SK-N-SH (cell line): Measurements from ENCODE around the gene UBE3B. TPM values are rescaled to one million over a fixed set of nuclear protein-coding genes. Genes with fewer than 3 reads are reported as not detected.

ENCODE experiments used
- CTCF ChIA-PET: fragments of 300-600, 350-600 bp; formaldehyde crosslinking; extraction: SDS; loops from one replicate; lab custom pipeline; 2021; lab: Yijun Ruan, JAX
- POLR2A ChIA-PET: fragments of 350-600 bp; sonication (Branson Sonifier 250); formaldehyde crosslinking; extraction: SDS; loops from one replicate; lab custom pipeline; 2020; ENCODE audit warnings: antibody characterized with exemption, inconsistent platforms; lab: Yijun Ruan, JAX
- DNase-seq: peaks from one replicate; pipeline ENCODE4 v3.0.0; 2012
- H2AFZ ChIP-seq: fragments of 200-600 bp; sonication (generic); 2 replicates; pipeline ENCODE4 v1.8.1; 2016; ENCODE audit warnings: antibody characterized with exemption, mild to moderate bottlenecking, low read depth
- H3F3A ChIP-seq: fragments of 200-600 bp; sonication (generic); replicated peaks from 2 replicates; pipeline ENCODE3; 2016; ENCODE audit warnings: antibody characterized with exemption, mild to moderate bottlenecking; ENCODE audit not compliant: insufficient read depth
- H3K27ac ChIP-seq, 2 experiments: fragments of 200-500 bp in 1 of 2; fragments of 200-600 bp in 1 of 2; sonication (Bioruptor generic) in 1 of 2; sonication (generic), shearing (Covaris generic) in 1 of 2; 2 replicates each; pipeline versions ENCODE4 v1.5.1 to v1.6.1; 2014 to 2016; ENCODE audit warnings: low read depth in 2 of 2, inconsistent platforms in 1 of 2, low read length in 1 of 2, mild to moderate bottlenecking in 1 of 2, mixed read lengths in 1 of 2
- H3K27me3 ChIP-seq: fragments of 200-600 bp; sonication (generic), shearing (Covaris generic); 2 replicates; pipeline ENCODE4 v1.6.1; 2016; ENCODE audit warnings: mixed run types; ENCODE audit not compliant: insufficient read depth
- H3K36me3 ChIP-seq, 2 experiments: fragments of 200-500 bp in 1 of 2; fragments of 200-600 bp in 1 of 2; sonication (Bioruptor generic) in 1 of 2; sonication (generic) in 1 of 2; replicated peaks in 1 of 2; 2 replicates each; pipeline versions ENCODE3 to v1.5.1; 2014 to 2016; ENCODE audit warnings: low read length in 1 of 2, mild to moderate bottlenecking in 1 of 2; ENCODE audit not compliant: insufficient read depth in 2 of 2, control insufficient read depth in 1 of 2
- H3K4me1 ChIP-seq, 2 experiments: fragments of 200-500 bp in 1 of 2; fragments of 200-600 bp in 1 of 2; sonication (Bioruptor generic) in 1 of 2; sonication (generic), shearing (Covaris generic) in 1 of 2; 2 replicates each; pipeline versions ENCODE4 v1.5.1 to v1.6.1; 2014 to 2016; ENCODE audit warnings: low read depth in 1 of 2, low read length in 1 of 2, mixed run types in 1 of 2; ENCODE audit not compliant: insufficient read depth in 2 of 2, control insufficient read depth in 1 of 2
- H3K4me2 ChIP-seq: fragments of 200-600 bp; sonication (generic), shearing (Covaris generic); 2 replicates; pipeline ENCODE4 v1.6.1; 2017; ENCODE audit warnings: mixed run types
- H3K4me3 ChIP-seq, 2 experiments: fragments of 200-500 bp in 1 of 2; fragments of 200-600 bp in 1 of 2; sonication (Bioruptor generic) in 1 of 2; sonication (generic), shearing (Covaris generic) in 1 of 2; 2 replicates each; pipeline versions ENCODE4 v1.5.1 to v1.8.1; 2014 to 2016; ENCODE audit warnings: low read depth in 2 of 2, inconsistent platforms in 1 of 2, low read length in 1 of 2, mild to moderate bottlenecking in 1 of 2, mixed read lengths in 1 of 2, moderate library complexity in 1 of 2
- H3K79me2 ChIP-seq: fragments of 200-600 bp; sonication (generic); 2 replicates; pipeline ENCODE4 v1.8.1; 2017; ENCODE audit warnings: mild to moderate bottlenecking; ENCODE audit not compliant: insufficient read depth
- H3K9ac ChIP-seq: fragments of 200-600 bp; sonication (generic); 2 replicates; pipeline ENCODE4 v1.6.1; 2017; ENCODE audit warnings: mixed run types
- H3K9me2 ChIP-seq: fragments of 200-600 bp; sonication (generic); 2 replicates; pipeline ENCODE4 v1.6.1; 2017; ENCODE audit warnings: mixed run types
- H3K9me3 ChIP-seq: fragments of 200-600 bp; sonication (generic); 2 replicates; pipeline ENCODE4 v1.6.1; 2017; ENCODE audit warnings: mixed run types, mild to moderate bottlenecking, moderate library complexity
- H4K20me1 ChIP-seq: fragments of 200-600 bp; sonication (generic); 2 replicates; pipeline ENCODE4 v1.6.1; 2017; ENCODE audit warnings: mild to moderate bottlenecking, mixed run types; ENCODE audit not compliant: insufficient read depth
- CHD2 ChIP-seq: fragments of 150-350 bp; IDR thresholded peaks from 2 replicates; pipeline ENCODE4 v1.6.1; 2018; ENCODE audit warnings: low read length; ENCODE audit not compliant: partially characterized antibody
- EZH2phosphoT487 ChIP-seq: fragments of 200-600 bp; sonication (generic); IDR thresholded peaks from 2 replicates; pipeline ENCODE4 v1.6.1; 2017; ENCODE audit warnings: low read depth, mixed run types, mild to moderate bottlenecking, antibody characterized with exemption, moderate library complexity, borderline replicate concordance
- GATA2 ChIP-seq: sonication (generic); formaldehyde crosslinking; IDR thresholded peaks from 2 replicates; pipeline ENCODE4 v1.5.0; 2020; ENCODE audit warnings: mild to moderate bottlenecking, missing genetic modification reagents
- JUND ChIP-seq: IDR thresholded peaks from 2 replicates; pipeline ENCODE4 v1.4.0; 2012
- MEF2A ChIP-seq: IDR thresholded peaks from 2 replicates; pipeline ENCODE4 v1.4.0; 2012; ENCODE audit warnings: low read depth, borderline replicate concordance
- MXI1 ChIP-seq: IDR thresholded peaks from 2 replicates; pipeline ENCODE4 v1.6.1; 2012; ENCODE audit warnings: mild to moderate bottlenecking, low read depth, low read length, improper control_type of control experiment
- POLR2AphosphoS5 ChIP-seq: IDR thresholded peaks from 2 replicates; pipeline ENCODE4 v1.6.1; 2012; ENCODE audit warnings: low read depth, low read length
- RAD21 ChIP-seq: IDR thresholded peaks from 2 replicates; pipeline ENCODE4 v1.6.1; 2012; ENCODE audit warnings: mild to moderate bottlenecking, low read length
- RXRA ChIP-seq: IDR thresholded peaks from 2 replicates; pipeline ENCODE4 v1.4.0; 2012; ENCODE audit warnings: low read depth, mild to moderate bottlenecking, borderline replicate concordance
- SIN3A ChIP-seq: IDR thresholded peaks from 2 replicates; pipeline ENCODE4 v1.6.1; 2012; ENCODE audit warnings: low read depth, mild to moderate bottlenecking, low read length, moderate library complexity, borderline replicate concordance
- YY1 ChIP-seq: IDR thresholded peaks from 2 replicates; pipeline ENCODE4 v1.4.0; 2012; ENCODE audit warnings: low read depth, mild to moderate bottlenecking
- WGBS: methylation state at CpG from one replicate; pipeline ENCODE4 v1.1.6; 2017; ENCODE audit warnings: low lambda C conversion rate; 5-methylcytosine and 5-hydroxymethylcytosine counted together
- polyA plus RNA-seq, 3 experiments: library from polyadenylated mRNA; depleted of rRNA; stranded (reverse); fragments of >200 nt; gene quantifications; 2 replicates each; pipeline ENCODE4 v1.2.3, GENCODE V29; 2012
- TF ChIP-seq, protein P1 (sequence below): IDR thresholded peaks from 2 replicates; pipeline ENCODE4 v1.6.1; 2012; ENCODE audit warnings: mild to moderate bottlenecking, low read depth, low read length, moderate library complexity
- TF ChIP-seq, protein P2 (sequence below): IDR thresholded peaks from 2 replicates; pipeline ENCODE4 v1.4.0; 2012; ENCODE audit warnings: low read depth, borderline replicate concordance
- TF ChIP-seq, protein P3 (sequence below): fragments of 150-350 bp; IDR thresholded peaks from 2 replicates; pipeline ENCODE4 v1.6.1; 2017; ENCODE audit warnings: antibody characterized with exemption, low read length, low read depth, borderline replicate concordance
- TF ChIP-seq, protein P4 (sequence below): fragments of 150-350 bp; IDR thresholded peaks from 2 replicates; pipeline ENCODE4 v1.6.1; 2016; ENCODE audit warnings: mild to moderate bottlenecking, low read depth, low read length
- TF ChIP-seq, protein P5 (sequence below): IDR thresholded peaks from 2 replicates; pipeline ENCODE4; 2012

UBE3B gene
- polyA plus RNA-seq, 1 of the 3 experiments (the other 2 are of a cell fraction): 28.6 TPM

DNA sequence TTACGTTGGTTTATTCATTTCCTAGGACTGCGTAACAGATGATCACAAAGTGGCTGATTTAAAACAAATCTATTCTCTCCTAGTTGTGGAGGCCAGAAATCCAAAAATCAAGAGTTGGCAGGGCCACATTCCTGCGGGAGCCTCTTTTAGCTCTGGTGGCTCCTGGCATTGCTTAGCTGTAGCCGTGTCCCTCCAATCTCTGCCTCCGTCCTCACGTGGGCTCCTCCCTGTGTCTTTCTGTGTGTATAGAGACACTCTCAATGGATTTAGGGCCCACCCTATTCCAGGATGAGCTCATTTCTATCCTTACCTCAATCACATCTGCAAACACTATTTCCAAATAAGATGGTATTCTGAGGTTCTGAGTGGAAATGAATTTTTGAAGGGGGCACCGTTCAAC, 42.9 kb upstream of the UBE3B start (continued):
- TF ChIP-seq, protein P1, sequence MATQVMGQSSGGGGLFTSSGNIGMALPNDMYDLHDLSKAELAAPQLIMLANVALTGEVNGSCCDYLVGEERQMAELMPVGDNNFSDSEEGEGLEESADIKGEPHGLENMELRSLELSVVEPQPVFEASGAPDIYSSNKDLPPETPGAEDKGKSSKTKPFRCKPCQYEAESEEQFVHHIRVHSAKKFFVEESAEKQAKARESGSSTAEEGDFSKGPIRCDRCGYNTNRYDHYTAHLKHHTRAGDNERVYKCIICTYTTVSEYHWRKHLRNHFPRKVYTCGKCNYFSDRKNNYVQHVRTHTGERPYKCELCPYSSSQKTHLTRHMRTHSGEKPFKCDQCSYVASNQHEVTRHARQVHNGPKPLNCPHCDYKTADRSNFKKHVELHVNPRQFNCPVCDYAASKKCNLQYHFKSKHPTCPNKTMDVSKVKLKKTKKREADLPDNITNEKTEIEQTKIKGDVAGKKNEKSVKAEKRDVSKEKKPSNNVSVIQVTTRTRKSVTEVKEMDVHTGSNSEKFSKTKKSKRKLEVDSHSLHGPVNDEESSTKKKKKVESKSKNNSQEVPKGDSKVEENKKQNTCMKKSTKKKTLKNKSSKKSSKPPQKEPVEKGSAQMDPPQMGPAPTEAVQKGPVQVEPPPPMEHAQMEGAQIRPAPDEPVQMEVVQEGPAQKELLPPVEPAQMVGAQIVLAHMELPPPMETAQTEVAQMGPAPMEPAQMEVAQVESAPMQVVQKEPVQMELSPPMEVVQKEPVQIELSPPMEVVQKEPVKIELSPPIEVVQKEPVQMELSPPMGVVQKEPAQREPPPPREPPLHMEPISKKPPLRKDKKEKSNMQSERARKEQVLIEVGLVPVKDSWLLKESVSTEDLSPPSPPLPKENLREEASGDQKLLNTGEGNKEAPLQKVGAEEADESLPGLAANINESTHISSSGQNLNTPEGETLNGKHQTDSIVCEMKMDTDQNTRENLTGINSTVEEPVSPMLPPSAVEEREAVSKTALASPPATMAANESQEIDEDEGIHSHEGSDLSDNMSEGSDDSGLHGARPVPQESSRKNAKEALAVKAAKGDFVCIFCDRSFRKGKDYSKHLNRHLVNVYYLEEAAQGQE: no peak
- TF ChIP-seq YY1 (no peak), RAD21 (no peak), JUND (no peak)
- TF ChIP-seq, all 33 proteins: peak for 0

DNA sequence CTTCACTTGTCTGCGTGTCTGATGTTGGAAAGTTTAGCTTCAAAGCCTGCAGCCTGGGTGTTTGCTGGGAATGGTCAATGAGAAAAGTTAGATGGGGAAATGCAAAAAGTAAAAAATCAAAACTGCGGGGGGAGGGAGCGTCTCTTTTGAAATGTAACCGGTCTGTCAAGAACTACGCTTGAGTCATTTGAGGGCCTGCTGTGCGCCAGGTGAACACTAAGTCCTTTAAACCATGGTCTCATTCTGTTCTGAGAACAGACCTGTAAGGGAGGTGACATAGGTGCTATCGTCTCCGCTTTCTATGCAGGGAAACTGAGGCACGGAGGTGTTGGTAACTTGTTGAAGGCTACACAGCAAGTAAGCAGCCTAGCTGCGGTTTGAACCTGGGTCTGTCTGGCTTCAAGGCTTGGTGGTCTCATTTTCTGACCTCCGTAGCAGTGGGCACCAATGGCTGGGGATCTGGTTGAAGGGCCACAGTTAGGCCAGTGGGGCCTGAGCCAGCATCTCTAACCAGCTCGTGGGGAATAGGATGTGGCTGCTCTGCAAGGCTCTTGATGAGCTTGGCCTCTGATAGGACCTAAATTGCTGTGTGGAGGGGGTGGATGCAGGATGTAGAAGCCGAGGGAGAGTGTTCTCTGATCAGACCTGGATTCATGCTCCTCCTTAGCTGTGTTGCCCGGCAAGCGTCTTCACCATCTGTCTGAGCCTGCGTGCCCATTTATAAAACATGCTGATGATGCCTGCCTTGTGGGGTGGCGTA, 41.8 kb upstream of the UBE3B start:
- POLR2A ChIA-PET: no interaction called here
- 90% methylated on average over 16 of the region's 17 CpGs for WGBS
- no peaks in the 10 kb centered on the region for H3F3A ChIP-seq
- TF ChIP-seq RXRA: no peak
- TF ChIP-seq, protein P2, sequence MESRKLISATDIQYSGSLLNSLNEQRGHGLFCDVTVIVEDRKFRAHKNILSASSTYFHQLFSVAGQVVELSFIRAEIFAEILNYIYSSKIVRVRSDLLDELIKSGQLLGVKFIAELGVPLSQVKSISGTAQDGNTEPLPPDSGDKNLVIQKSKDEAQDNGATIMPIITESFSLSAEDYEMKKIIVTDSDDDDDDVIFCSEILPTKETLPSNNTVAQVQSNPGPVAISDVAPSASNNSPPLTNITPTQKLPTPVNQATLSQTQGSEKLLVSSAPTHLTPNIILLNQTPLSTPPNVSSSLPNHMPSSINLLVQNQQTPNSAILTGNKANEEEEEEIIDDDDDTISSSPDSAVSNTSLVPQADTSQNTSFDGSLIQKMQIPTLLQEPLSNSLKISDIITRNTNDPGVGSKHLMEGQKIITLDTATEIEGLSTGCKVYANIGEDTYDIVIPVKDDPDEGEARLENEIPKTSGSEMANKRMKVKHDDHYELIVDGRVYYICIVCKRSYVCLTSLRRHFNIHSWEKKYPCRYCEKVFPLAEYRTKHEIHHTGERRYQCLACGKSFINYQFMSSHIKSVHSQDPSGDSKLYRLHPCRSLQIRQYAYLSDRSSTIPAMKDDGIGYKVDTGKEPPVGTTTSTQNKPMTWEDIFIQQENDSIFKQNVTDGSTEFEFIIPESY: no peak
- no peak for TF ChIP-seq YY1
- no peak for TF ChIP-seq MEF2A
- no peak for TF ChIP-seq GATA2 (CRISPR knock-in tag)
- TF ChIP-seq, protein P3, sequence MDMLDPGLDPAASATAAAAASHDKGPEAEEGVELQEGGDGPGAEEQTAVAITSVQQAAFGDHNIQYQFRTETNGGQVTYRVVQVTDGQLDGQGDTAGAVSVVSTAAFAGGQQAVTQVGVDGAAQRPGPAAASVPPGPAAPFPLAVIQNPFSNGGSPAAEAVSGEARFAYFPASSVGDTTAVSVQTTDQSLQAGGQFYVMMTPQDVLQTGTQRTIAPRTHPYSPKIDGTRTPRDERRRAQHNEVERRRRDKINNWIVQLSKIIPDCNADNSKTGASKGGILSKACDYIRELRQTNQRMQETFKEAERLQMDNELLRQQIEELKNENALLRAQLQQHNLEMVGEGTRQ: no peak
- TF ChIP-seq EZH2phosphoT487: no peak
- TF ChIP-seq, protein P4, sequence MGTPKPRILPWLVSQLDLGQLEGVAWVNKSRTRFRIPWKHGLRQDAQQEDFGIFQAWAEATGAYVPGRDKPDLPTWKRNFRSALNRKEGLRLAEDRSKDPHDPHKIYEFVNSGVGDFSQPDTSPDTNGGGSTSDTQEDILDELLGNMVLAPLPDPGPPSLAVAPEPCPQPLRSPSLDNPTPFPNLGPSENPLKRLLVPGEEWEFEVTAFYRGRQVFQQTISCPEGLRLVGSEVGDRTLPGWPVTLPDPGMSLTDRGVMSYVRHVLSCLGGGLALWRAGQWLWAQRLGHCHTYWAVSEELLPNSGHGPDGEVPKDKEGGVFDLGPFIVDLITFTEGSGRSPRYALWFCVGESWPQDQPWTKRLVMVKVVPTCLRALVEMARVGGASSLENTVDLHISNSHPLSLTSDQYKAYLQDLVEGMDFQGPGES: no peak
- TF ChIP-seq CHD2: no peak
- TF ChIP-seq, protein P5, sequence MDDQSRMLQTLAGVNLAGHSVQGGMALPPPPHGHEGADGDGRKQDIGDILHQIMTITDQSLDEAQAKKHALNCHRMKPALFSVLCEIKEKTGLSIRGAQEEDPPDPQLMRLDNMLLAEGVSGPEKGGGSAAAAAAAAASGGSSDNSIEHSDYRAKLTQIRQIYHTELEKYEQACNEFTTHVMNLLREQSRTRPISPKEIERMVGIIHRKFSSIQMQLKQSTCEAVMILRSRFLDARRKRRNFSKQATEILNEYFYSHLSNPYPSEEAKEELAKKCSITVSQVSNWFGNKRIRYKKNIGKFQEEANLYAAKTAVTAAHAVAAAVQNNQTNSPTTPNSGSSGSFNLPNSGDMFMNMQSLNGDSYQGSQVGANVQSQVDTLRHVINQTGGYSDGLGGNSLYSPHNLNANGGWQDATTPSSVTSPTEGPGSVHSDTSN: no peak
- no peak for TF ChIP-seq POLR2AphosphoS5
- no peak for TF ChIP-seq SIN3A
- TF ChIP-seq MXI1: no peak
- TF ChIP-seq, protein P1: no peak

More for the DNA sequence above, 41.8 kb upstream of the UBE3B start:
- Histone ChIP-seq H3K9me2 (no peaks in the 10 kb centered on the region), H2AFZ (no peak overlapping the region), H3K9ac (no peak overlapping the region), H4K20me1 (no peaks in the 10 kb centered on the region), H3K36me3 (no peaks in the 10 kb centered on the region), H3K4me3 (no peak overlapping the region), H3K4me1 (peaks cover 0 to 1% of the 10 kb centered on the region in 2 experiments; a peak in 1 of 4 replicates), H3K27me3 (no peaks in the 10 kb centered on the region), H3K79me2 (no peaks in the 10 kb centered on the region), H3K4me2 (no peak overlapping the region), H3K9me3 (no peaks in the 10 kb centered on the region), H3K27ac (no peak overlapping the region)
- CTCF ChIA-PET: interaction anchor here (0.9 to 2.1 kb wide), 3 partner anchors 7 to 41 kb away, joined by 3 to 9 read pairs (median 4); no protein-coding TSS in a partner anchor
- no peak for DNase-seq
